HL-60 (cell line): ENCODE results near the gene ST6GALNAC1.

Source experiments
- GABPA ChIP-seq: IDR thresholded peaks from 2 replicates; pipeline ENCODE4 v1.6.1; 2012; ENCODE audit warnings: low read depth
- TF ChIP-seq, protein P1 (sequence below): IDR thresholded peaks from one replicate; pipeline ENCODE4 v1.5.1; 2011; ENCODE audit warnings: low read length, control low read depth, inconsistent platforms; ENCODE audit not compliant: insufficient read depth

GRCh38 chr17:76599694-76600460 lies 43.7 kb downstream of the ST6GALNAC1 start:
- TF ChIP-seq, protein P1, sequence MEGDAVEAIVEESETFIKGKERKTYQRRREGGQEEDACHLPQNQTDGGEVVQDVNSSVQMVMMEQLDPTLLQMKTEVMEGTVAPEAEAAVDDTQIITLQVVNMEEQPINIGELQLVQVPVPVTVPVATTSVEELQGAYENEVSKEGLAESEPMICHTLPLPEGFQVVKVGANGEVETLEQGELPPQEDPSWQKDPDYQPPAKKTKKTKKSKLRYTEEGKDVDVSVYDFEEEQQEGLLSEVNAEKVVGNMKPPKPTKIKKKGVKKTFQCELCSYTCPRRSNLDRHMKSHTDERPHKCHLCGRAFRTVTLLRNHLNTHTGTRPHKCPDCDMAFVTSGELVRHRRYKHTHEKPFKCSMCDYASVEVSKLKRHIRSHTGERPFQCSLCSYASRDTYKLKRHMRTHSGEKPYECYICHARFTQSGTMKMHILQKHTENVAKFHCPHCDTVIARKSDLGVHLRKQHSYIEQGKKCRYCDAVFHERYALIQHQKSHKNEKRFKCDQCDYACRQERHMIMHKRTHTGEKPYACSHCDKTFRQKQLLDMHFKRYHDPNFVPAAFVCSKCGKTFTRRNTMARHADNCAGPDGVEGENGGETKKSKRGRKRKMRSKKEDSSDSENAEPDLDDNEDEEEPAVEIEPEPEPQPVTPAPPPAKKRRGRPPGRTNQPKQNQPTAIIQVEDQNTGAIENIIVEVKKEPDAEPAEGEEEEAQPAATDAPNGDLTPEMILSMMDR = no peak
- TF ChIP-seq GABPA = 0 out of 2 replicates have a peak, but pooled peaks have one; percentile 38
